GM12878 (cell line): Measurements from ENCODE around the gene CCDC9. TPM values are rescaled to one million over a fixed set of nuclear protein-coding genes. Genes with fewer than 3 reads are reported as not detected.
A peak's percentile ranks its signal among the peaks of the same experiment; 100 is the strongest.

ENCODE experiments used
- BCL3 ChIP-seq: IDR thresholded peaks from 2 replicates; pipeline ENCODE4 v1.6.1; 2011; ENCODE audit warnings: borderline replicate concordance, low read depth, mild to moderate bottlenecking, moderate library complexity, low read length; ENCODE audit not compliant: insufficient read depth, poor library complexity, severe bottlenecking
- CBX5 ChIP-seq: sonication (generic); IDR thresholded peaks from 2 replicates; pipeline ENCODE4 v1.6.1; 2016; ENCODE audit warnings: low read depth, moderate library complexity, mild to moderate bottlenecking, inconsistent platforms
- CTCF ChIP-seq, 3 experiments: IDR thresholded peaks in 2 of 3; conservative IDR thresholded peaks in 1 of 3; 2 replicates each; pipeline ENCODE4 v1.5.1; 2011; ENCODE audit warnings: low read depth in 3 of 3, low read length in 3 of 3, mild to moderate bottlenecking in 3 of 3, control low read depth in 2 of 3, moderate library complexity in 2 of 3, inconsistent platforms in 1 of 3, mixed read lengths in 1 of 3; ENCODE audit not compliant: control insufficient read depth in 2 of 3, insufficient read depth in 1 of 3; ENCODE audit errors: extremely low read depth in 1 of 3
- ELK1 ChIP-seq: IDR thresholded peaks from 2 replicates; pipeline ENCODE4 v1.6.1; 2012; ENCODE audit warnings: low read depth, low read length, improper control_type of control experiment
- IKZF2 ChIP-seq, 2 experiments: fragments of 450-650 bp; IDR thresholded peaks; 2 replicates each; pipeline ENCODE4 v1.6.1; 2017; ENCODE audit warnings: mild to moderate bottlenecking in 2 of 2, moderate library complexity in 2 of 2
- IRF3 ChIP-seq: fragments of 450-650 bp; IDR thresholded peaks from 2 replicates; pipeline ENCODE4 v1.6.1; 2014; ENCODE audit warnings: mild to moderate bottlenecking
- LARP7 ChIP-seq: fragments of 450-650 bp; IDR thresholded peaks from 2 replicates; pipeline ENCODE4 v1.6.1; 2017; ENCODE audit warnings: mild to moderate bottlenecking
- NFIC ChIP-seq: IDR thresholded peaks from 2 replicates; pipeline ENCODE4 v1.6.1; 2012; ENCODE audit warnings: low read depth, mild to moderate bottlenecking, inconsistent platforms, low read length, moderate library complexity
- NR2C1 ChIP-seq: fragments of 450-650 bp; IDR thresholded peaks from 2 replicates; pipeline ENCODE4 v1.6.1; 2017; ENCODE audit warnings: antibody characterized with exemption, mild to moderate bottlenecking, moderate library complexity
- NR2C2 ChIP-seq: IDR thresholded peaks from 2 replicates; pipeline ENCODE4 v1.6.1; 2011; ENCODE audit warnings: borderline replicate concordance, low read depth; ENCODE audit not compliant: control insufficient read depth, insufficient read length
- PML ChIP-seq: IDR thresholded peaks from 2 replicates; pipeline ENCODE4 v1.6.1; 2012; ENCODE audit warnings: low read length, inconsistent platforms
- RB1 ChIP-seq: fragments of 450-650 bp; formaldehyde crosslinking; IDR thresholded peaks from 2 replicates; pipeline ENCODE4 v1.6.1; 2017; ENCODE audit warnings: mild to moderate bottlenecking, borderline replicate concordance
- SMAD5 ChIP-seq: IDR thresholded peaks from 2 replicates; pipeline ENCODE4 v1.6.1; 2016; ENCODE audit warnings: antibody characterized with exemption, low read depth
- SMARCA5 ChIP-seq: fragments of 450-650 bp; IDR thresholded peaks from 2 replicates; pipeline ENCODE4 v1.6.1; 2017; ENCODE audit warnings: mild to moderate bottlenecking
- SP1 ChIP-seq: IDR thresholded peaks from one replicate; pipeline ENCODE4 v1.6.1; 2011; ENCODE audit warnings: low read depth, low read length
- STAT3 ChIP-seq: IDR thresholded peaks from 2 replicates; pipeline ENCODE4 v1.6.1; 2011; ENCODE audit warnings: low read depth, low read length, improper control_type of control experiment
- TBL1XR1 ChIP-seq: IDR thresholded peaks from 2 replicates; pipeline ENCODE4 v1.6.1; 2012; ENCODE audit warnings: low read depth, low read length, improper control_type of control experiment
- USF2 ChIP-seq: IDR thresholded peaks from 2 replicates; pipeline ENCODE4 v1.6.1; 2011; ENCODE audit warnings: low read depth, low read length, improper control_type of control experiment, borderline replicate concordance
- ZNF687 ChIP-seq: fragments of 450-650 bp; IDR thresholded peaks from 2 replicates; pipeline ENCODE4 v1.6.1; 2017; ENCODE audit warnings: mild to moderate bottlenecking, moderate library complexity
- polyA plus RNA-seq, 11 experiments: library from polyadenylated mRNA; depleted of rRNA in 4 of 11; unstranded in 6 of 11; stranded (reverse) in 5 of 11; fragments of >200 nt; fragmentation: Nextera tagmentation in 4 of 11; fragmentation: Illumina TruSeq in 1 of 11; extraction: Ambion mirVana in 4 of 11; extraction: Trizol in 1 of 11; gene quantifications; 1 replicate in 1 of 11; 2 replicates in 10 of 11; pipeline versions ENCODE4 v1.2.1 to v1.2.3, GENCODE V29; 2011 to 2016; ENCODE audit warnings: inconsistent platforms in 2 of 11, missing spikeins in 2 of 11, low read depth in 1 of 11
- total RNA-seq, 4 experiments: library from RNA; depleted of rRNA in 3 of 4; stranded (reverse); fragments of >200 nt in 3 of 4; fragmentation: Illumina TruSeq in 1 of 4; extraction: Trizol in 1 of 4; gene quantifications; 2 replicates each; pipeline versions ENCODE4 v1.2.1 to v1.2.3, GENCODE V29; 2013 to 2021

CCDC9 gene
- total and polyA plus RNA-seq, 10 of the 15 experiments (the other 5 are each of a cell fraction or from before 2014, with no cell fraction given): 0.18 to 17.5 (median 7.1) TPM; not detected in 1

- TF ChIP-seq ZNF687 (peak; percentile 54), SMARCA5 (peak; percentile 94), CBX5 (no peak), CTCF (IDR thresholded peaks at IDR 0.05 in 2 of 3, conservative IDR thresholded peaks at IDR 0.05 in 1 of 3; ENCODE audit: control insufficient read depth in 2 of 3, extremely low read depth in 1 of 3, insufficient read depth in 1 of 3, low read depth in 3 of 3, low read length in 3 of 3) (no peak), SP1 (peak; percentile 6), PML (peak; percentile 76; the same call in 1 of the 2 replicates), USF2 (no peak), TBL1XR1 (no peak; the same call in 1 of the 2 replicates), NFIC (peak; percentile 51; the same call in 1 of the 2 replicates), ELK1 (no peak), NR2C1 (peak; percentile 82), NR2C2 (no peak), STAT3 (no peak), RB1 (no peak; the same call in 1 of the 2 replicates), SMAD5 (no peak; the same call in 1 of the 2 replicates), IRF3 (no peak), IKZF2 (IDR thresholded peaks at IDR 0.05) (peak; percentile 87 to 89), BCL3 (no peak), LARP7 (no peak; the same call in 1 of the 2 replicates)
Observed at GRCh38 chr19:47227352-47228167, 28.8 kb upstream of the CCDC9 start (continued).
